MM.1S (cell line): ENCODE results near the gene PARVA.

Experiments used
- EZH2phosphoT487 ChIP-seq: fragments of 300-600 bp; sonication (generic); IDR thresholded peaks from 2 replicates; pipeline ENCODE4 v1.6.1; 2018; ENCODE audit warnings: antibody characterized with exemption, low read length
- TF ChIP-seq, protein P1 (sequence below): fragments of 300-600 bp; sonication (generic); IDR thresholded peaks from 2 replicates; pipeline ENCODE4 v1.5.1; 2016; ENCODE audit warnings: antibody characterized with exemption, low read length, mixed read lengths

DNA sequence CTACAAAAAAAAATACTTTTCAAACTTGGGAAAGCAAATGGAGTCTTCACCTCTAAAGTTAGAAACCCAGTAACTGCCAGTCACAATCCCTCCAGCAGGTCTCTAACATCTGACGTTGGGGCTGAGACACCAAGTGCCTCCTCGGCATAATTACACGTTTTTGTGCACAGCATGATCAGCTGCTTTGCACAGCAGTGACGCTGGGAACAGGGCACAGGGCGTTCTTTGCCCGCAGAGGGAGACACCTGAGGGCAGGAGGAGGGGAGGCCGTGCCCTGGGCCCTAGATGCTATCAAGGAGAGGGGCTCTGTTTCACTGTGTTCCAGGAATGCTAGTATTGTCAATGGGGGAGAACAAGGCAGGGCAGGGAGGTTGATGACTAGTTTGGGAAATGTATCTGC, 120.1 kb downstream of the PARVA start:
- TF ChIP-seq, protein P1, sequence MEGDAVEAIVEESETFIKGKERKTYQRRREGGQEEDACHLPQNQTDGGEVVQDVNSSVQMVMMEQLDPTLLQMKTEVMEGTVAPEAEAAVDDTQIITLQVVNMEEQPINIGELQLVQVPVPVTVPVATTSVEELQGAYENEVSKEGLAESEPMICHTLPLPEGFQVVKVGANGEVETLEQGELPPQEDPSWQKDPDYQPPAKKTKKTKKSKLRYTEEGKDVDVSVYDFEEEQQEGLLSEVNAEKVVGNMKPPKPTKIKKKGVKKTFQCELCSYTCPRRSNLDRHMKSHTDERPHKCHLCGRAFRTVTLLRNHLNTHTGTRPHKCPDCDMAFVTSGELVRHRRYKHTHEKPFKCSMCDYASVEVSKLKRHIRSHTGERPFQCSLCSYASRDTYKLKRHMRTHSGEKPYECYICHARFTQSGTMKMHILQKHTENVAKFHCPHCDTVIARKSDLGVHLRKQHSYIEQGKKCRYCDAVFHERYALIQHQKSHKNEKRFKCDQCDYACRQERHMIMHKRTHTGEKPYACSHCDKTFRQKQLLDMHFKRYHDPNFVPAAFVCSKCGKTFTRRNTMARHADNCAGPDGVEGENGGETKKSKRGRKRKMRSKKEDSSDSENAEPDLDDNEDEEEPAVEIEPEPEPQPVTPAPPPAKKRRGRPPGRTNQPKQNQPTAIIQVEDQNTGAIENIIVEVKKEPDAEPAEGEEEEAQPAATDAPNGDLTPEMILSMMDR = no peak
- no peak for TF ChIP-seq EZH2phosphoT487
